ENCODE data around the gene SACM1L. TPM values are rescaled to one million over a fixed set of nuclear protein-coding genes. Genes with fewer than 3 reads are reported as not detected.
A peak's percentile ranks its signal among the peaks of the same experiment; 100 is the strongest.

Gene SACM1L
- total RNA-seq, 1 donor from 2014 or later: 46.8 TPM

- Mint-ChIP-seq H3K27ac (ENCODE audit: unreplicated experiment) (peak overlapping the region; percentile 90), H3K4me1 (ENCODE audit: unreplicated experiment) (peaks cover 42% of the 10 kb centered on the region), H3K36me3 (ENCODE audit: low read depth, unreplicated experiment) (peaks cover 24% of the 10 kb centered on the region), H3K9me3 (ENCODE audit: unreplicated experiment) (no peaks in the 10 kb centered on the region), H3K4me3 (ENCODE audit: unreplicated experiment) (peak overlapping the region; percentile 38), H3K27me3 (ENCODE audit: unreplicated experiment) (no peaks in the 10 kb centered on the region)
- DNase-seq (ENCODE audit: low spot score): no peak
- TF ChIP-seq CTCF (IDR thresholded peaks at IDR 0.05; ENCODE audit: unreplicated experiment): no peak
Measured at GRCh38 chr3:45741247-45741646, 52.1 kb downstream of the SACM1L start.

GRCh38 chr3:45741742-45742460 is 52.7 kb downstream of the SACM1L start:
- no peak for TF ChIP-seq CTCF (IDR thresholded peaks at IDR 0.05; ENCODE audit: unreplicated experiment)
- Mint-ChIP-seq H3K27ac (ENCODE audit: unreplicated experiment) (peak overlapping the region; percentile 90), H3K4me3 (ENCODE audit: unreplicated experiment) (peak overlapping the region; percentile 64), H3K4me1 (ENCODE audit: unreplicated experiment) (peaks cover 42% of the 10 kb centered on the region), H3K36me3 (ENCODE audit: low read depth, unreplicated experiment) (peaks cover 24% of the 10 kb centered on the region), H3K9me3 (ENCODE audit: unreplicated experiment) (no peaks in the 10 kb centered on the region), H3K27me3 (ENCODE audit: unreplicated experiment) (no peaks in the 10 kb centered on the region)
- DNase-seq (ENCODE audit: low spot score): no peak

- H3K27ac Mint-ChIP-seq (ENCODE audit: unreplicated experiment): peak overlapping the region; percentile 88
- H3K27me3 Mint-ChIP-seq (ENCODE audit: unreplicated experiment): no peaks in the 10 kb centered on the region
- no peaks in the 10 kb centered on the region for H3K9me3 Mint-ChIP-seq (ENCODE audit: unreplicated experiment)
- peaks cover 24% of the 10 kb centered on the region for H3K36me3 Mint-ChIP-seq (ENCODE audit: low read depth, unreplicated experiment)
- H3K4me3 Mint-ChIP-seq (ENCODE audit: unreplicated experiment): peak overlapping the region; percentile 64
- no peak for TF ChIP-seq CTCF (IDR thresholded peaks at IDR 0.05; ENCODE audit: unreplicated experiment)
- no peak for DNase-seq (ENCODE audit: low spot score)
- peaks cover 42% of the 10 kb centered on the region for H3K4me1 Mint-ChIP-seq (ENCODE audit: unreplicated experiment)
Measured at GRCh38 chr3:45742461-45743089, 53.4 kb downstream of the SACM1L start.

GRCh38 chr3:45746165-45746776 is 57.1 kb downstream of the SACM1L start:
- no peaks in the 10 kb centered on the region for H3K9me3 Mint-ChIP-seq (ENCODE audit: unreplicated experiment)

More at GRCh38 chr3:45746165-45746776, 57.1 kb downstream of the SACM1L start:
- DNase-seq (ENCODE audit: low spot score): no peak
- H3K4me3 Mint-ChIP-seq (ENCODE audit: unreplicated experiment): no peak overlapping the region
- H3K4me1 Mint-ChIP-seq (ENCODE audit: unreplicated experiment): peaks cover 22% of the 10 kb centered on the region
- H3K27me3 Mint-ChIP-seq (ENCODE audit: unreplicated experiment): peaks cover 5% of the 10 kb centered on the region
- peaks cover 12% of the 10 kb centered on the region for H3K36me3 Mint-ChIP-seq (ENCODE audit: low read depth, unreplicated experiment)
- no peak for TF ChIP-seq CTCF (IDR thresholded peaks at IDR 0.05; ENCODE audit: unreplicated experiment)
- H3K27ac Mint-ChIP-seq (ENCODE audit: unreplicated experiment): no peak overlapping the region
